ENCODE measurements around the gene SORL1-AS1.

SORL1-AS1 gene

GRCh38 chr11:121479698-121480238, 27.0 kb upstream of the SORL1-AS1 start:
- no peak overlapping the region for H3K4me3 ChIP-seq
- no peak for DNase-seq
- H3K27me3 ChIP-seq, result no peaks in the 10 kb centered on the region
- H3K9me3 ChIP-seq, result no peaks in the 10 kb centered on the region
- H3K36me3 ChIP-seq, result no peaks in the 10 kb centered on the region

DNA sequence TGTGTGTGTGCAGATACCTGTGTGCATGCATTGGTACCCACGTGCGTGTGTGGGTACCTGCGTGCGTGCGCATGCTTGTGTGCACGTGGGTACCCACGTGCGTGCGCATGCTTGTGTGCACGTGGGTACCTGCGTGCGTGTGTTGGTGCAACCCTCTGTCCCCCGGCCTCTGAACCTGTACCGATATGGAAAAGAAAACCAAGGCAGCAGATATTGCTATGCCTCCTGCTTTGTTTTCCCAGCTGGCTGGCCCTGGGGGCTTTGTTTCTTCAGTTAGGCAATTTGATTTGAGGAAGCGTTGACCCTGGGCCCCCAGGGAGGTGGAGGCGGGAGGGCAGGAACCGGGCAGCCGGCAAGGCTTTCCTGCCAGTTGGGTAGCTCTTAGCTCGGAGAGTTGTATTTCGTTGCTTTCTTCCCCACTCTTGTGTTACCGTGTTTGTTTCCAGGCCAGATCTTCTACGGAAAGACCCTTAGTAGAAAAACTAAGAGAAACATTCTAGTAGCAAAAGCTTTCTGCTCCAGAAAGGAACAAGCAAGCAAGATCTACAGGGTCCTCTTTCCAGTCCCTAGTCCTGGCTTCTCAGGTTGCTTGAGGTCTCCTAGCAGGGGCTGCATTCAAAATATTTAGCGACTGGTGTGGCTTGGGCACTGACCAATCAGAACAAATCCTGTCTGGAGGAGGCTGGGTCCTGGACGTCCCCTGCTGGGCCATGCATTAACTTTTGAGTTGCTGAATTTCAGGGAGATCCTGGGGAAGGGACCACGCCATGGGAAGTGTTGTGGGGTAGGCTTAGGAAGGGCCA, 26.3 kb upstream of the SORL1-AS1 start:
- no peaks in the 10 kb centered on the region for H3K27me3 ChIP-seq
- no peak for DNase-seq
- H3K4me3 ChIP-seq, result no peak overlapping the region
- no peaks in the 10 kb centered on the region for H3K36me3 ChIP-seq
- no peaks in the 10 kb centered on the region for H3K9me3 ChIP-seq

DNA sequence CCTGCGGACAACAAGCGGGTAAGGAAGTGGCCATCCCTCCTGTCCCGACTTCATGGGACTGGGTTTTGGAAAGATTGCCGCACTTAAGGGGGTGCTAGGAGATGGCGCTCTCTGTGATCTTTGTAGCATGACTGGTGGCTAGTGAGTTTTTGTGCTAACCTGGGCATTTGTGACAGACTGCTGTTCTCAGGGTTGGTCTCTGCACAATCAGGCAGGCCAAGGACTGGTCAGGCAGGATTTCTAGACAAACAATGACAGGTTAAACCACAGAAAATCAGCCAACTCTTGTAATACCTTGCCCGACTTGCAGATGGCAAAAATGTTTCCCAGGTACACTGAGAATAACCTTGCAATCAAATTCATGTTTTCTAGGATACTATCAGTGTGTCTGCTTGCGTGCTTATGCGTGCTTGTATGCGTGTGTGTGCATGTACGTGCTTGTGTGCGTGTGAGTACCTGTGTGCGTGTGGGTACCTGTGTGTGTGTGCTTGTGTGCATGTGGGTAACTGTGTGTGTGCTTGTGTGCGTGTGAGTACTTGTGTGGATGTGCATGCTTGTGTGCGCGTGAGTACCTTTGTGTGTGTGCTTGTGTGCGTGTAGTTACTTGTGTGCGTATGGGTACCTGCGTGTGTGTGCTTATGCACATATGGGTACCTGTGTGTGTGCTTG, 25.6 kb upstream of the SORL1-AS1 start:
- no peaks in the 10 kb centered on the region for H3K9me3 ChIP-seq
- no peak overlapping the region for H3K4me3 ChIP-seq
- DNase-seq, result no peak
- H3K36me3 ChIP-seq, result no peaks in the 10 kb centered on the region
- no peaks in the 10 kb centered on the region for H3K27me3 ChIP-seq

GRCh38 chr11:121476379-121477032, 23.7 kb upstream of the SORL1-AS1 start:
- no peaks in the 10 kb centered on the region for H3K9me3 ChIP-seq
- H3K4me3 ChIP-seq, result no peak overlapping the region
- no peak for DNase-seq
- H3K36me3 ChIP-seq, result no peaks in the 10 kb centered on the region
- no peaks in the 10 kb centered on the region for H3K27me3 ChIP-seq

GRCh38 chr11:121474680-121475079, 21.9 kb upstream of the SORL1-AS1 start:
- Histone ChIP-seq H3K27me3 (no peaks in the 10 kb centered on the region), H3K36me3 (no peaks in the 10 kb centered on the region), H3K4me3 (no peak overlapping the region), H3K9me3 (no peaks in the 10 kb centered on the region)
- DNase-seq, result no peak

GRCh38 chr11:121473064-121473777, 20.5 kb upstream of the SORL1-AS1 start:
- peak; percentile 57 for DNase-seq
- Histone ChIP-seq H3K9me3 (no peaks in the 10 kb centered on the region), H3K36me3 (no peaks in the 10 kb centered on the region), H3K27me3 (no peaks in the 10 kb centered on the region), H3K4me3 (no peak overlapping the region)

- no peak overlapping the region for H3K4me3 ChIP-seq
- H3K9me3 ChIP-seq, result no peaks in the 10 kb centered on the region
- H3K27me3 ChIP-seq, result no peaks in the 10 kb centered on the region
- no peak for DNase-seq
- H3K36me3 ChIP-seq, result no peaks in the 10 kb centered on the region
Observed at GRCh38 chr11:121472312-121472711, 19.5 kb upstream of the SORL1-AS1 start.

DNA sequence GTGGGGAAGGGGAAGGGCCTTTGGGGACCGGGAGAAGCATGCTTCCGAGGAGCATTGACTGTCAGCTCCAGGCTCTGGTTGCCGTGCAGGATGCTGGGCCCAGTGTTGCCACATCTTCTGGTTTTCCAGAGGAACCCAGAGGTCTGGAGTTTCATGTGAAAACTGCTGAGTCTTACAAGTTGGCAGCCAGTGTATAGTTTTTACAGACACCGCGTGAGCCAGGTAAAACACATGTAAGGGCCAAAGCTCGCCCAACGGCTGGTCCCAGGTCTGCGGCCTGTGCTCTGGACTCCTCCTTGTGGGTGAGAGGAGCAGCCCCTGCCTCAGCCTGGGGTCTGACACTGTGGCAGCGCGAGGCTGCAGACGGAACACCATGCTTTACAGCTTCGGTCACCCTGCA, 18.4 kb upstream of the SORL1-AS1 start:
- DNase-seq, result no peak
- Histone ChIP-seq H3K36me3 (no peaks in the 10 kb centered on the region), H3K9me3 (no peaks in the 10 kb centered on the region), H3K27me3 (no peaks in the 10 kb centered on the region), H3K4me3 (no peak overlapping the region)

- H3K36me3 ChIP-seq, result no peaks in the 10 kb centered on the region
- no peak for DNase-seq
- no peaks in the 10 kb centered on the region for H3K9me3 ChIP-seq
- H3K4me3 ChIP-seq, result no peak overlapping the region
- no peaks in the 10 kb centered on the region for H3K27me3 ChIP-seq
Observed at GRCh38 chr11:121469910-121470309, 17.1 kb upstream of the SORL1-AS1 start.

- DNase-seq, result no peak
- H3K4me3 ChIP-seq, result no peak overlapping the region
Observed at GRCh38 chr11:121467965-121468364, 15.2 kb upstream of the SORL1-AS1 start.

DNA sequence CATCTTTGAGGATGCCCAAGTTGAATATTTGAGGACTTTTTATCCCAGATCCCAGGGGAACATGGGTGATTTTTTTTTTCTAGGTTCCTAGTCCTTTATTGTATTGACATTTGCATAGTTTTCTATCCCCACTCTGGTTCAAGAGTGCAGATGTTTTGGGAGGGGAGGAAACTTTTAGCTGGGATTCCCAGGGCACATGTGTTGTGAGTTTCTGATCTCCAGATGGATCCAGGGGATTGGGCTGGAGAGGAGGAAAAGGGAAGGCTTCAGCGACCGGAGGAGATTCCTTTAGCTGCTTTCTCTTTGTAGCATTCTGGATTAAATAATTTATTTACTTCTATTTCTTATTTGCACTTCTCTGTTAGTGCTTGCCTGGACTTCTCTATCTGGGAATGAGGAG, 14.7 kb upstream of the SORL1-AS1 start:
- Histone ChIP-seq H3K36me3 (no peaks in the 10 kb centered on the region), H3K4me3 (no peak overlapping the region), H3K9me3 (no peaks in the 10 kb centered on the region), H3K27me3 (no peaks in the 10 kb centered on the region)
- DNase-seq, result no peak

More at GRCh38 chr11:121467965-121468364, 15.2 kb upstream of the SORL1-AS1 start:
- Histone ChIP-seq H3K9me3 (no peaks in the 10 kb centered on the region), H3K27me3 (no peaks in the 10 kb centered on the region), H3K36me3 (no peaks in the 10 kb centered on the region)

DNA sequence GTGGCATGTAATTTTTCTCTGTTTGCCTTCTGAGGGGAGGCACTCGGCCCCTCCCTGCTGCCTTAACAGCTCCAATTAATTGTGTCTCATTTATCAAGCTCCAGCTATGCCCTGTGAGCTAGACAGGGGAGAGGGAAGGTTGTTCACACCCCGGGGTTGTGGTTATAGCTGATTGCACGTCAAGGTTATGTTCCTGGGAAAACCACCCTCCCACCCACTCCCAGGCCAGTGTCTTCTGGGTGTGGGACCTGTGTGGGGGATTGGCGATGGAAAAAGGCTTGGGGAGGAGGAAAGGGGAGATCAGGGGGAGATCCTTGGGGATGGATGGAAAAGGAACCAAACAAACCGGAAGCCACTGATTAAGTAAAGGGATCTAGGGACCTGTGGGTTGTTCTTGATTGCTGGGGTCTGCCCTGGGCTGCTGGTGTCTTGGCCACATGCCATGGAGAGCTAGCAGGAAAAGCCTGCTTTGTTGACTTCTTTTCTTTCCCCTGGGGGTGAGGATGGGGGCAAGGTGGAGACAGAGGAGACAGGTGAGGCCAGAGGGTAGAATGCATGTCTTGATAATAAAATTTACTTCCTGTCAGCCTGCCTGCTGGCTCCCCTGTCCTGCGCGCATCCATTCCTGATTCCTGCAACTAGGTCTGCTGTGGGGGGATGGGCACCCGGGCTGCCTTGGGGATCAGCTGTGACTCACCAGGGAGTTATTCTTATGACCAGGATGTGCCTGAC, 13.5 kb upstream of the SORL1-AS1 start:
- peak; percentile 94 for DNase-seq
- Histone ChIP-seq H3K9me3 (no peaks in the 10 kb centered on the region), H3K36me3 (no peaks in the 10 kb centered on the region), H3K27me3 (no peaks in the 10 kb centered on the region), H3K4me3 (no peak overlapping the region)

GRCh38 chr11:121465709-121466062, 12.9 kb upstream of the SORL1-AS1 start:
- no peak overlapping the region for H3K4me3 ChIP-seq
- no peak for DNase-seq
- no peaks in the 10 kb centered on the region for H3K36me3 ChIP-seq
- H3K27me3 ChIP-seq, result no peaks in the 10 kb centered on the region
- H3K9me3 ChIP-seq, result no peaks in the 10 kb centered on the region

DNA sequence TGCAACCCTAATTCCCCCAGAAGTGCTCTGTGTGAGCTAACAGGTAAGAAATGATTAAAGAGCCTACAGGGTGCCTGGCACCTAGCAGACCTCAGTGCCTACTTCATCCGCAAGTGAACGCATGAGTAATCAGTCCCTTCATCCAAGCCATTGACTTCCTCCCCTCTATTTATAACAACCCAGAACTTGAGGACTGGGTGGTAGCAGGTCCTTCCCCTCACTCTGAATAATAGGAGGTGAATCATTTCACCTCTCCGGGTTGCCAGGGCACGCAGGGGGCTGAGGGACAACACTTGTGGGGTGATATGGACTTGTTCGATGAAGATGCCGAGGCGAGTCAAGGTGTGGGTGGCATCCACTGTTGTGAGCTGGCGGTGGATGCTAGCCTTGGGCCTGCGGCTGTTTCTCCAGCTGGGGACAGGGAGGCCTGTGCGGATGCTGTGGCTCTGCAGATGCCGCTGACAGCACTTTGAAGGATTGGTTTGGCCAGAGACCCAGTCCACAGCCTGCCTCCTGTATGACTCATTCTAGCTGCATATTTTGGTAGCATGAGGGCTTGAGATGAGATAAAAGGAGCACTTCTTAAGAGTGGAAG, 11.7 kb upstream of the SORL1-AS1 start:
- no peak overlapping the region for H3K4me3 ChIP-seq
- H3K36me3 ChIP-seq, result no peaks in the 10 kb centered on the region
- no peaks in the 10 kb centered on the region for H3K9me3 ChIP-seq
- no peaks in the 10 kb centered on the region for H3K27me3 ChIP-seq
- DNase-seq, result peak; percentile 89

- Histone ChIP-seq H3K4me3 (no peak overlapping the region), H3K36me3 (no peaks in the 10 kb centered on the region), H3K9me3 (no peaks in the 10 kb centered on the region), H3K27me3 (no peaks in the 10 kb centered on the region)
- no peak for DNase-seq
Observed at GRCh38 chr11:121463689-121464335, 11.0 kb upstream of the SORL1-AS1 start.
